ENCODE results near the gene PABPN1L. TPM values are rescaled to one million over a fixed set of nuclear protein-coding genes. Genes with fewer than 3 reads are reported as not detected.

Gene PABPN1L
- total RNA-seq, 4 donors from 2014 or later = not detected

GRCh38 chr16:88846088-88846487, 20.4 kb downstream of the PABPN1L start:
- Histone ChIP-seq H3K36me3 (peaks cover 7 to 54% (median 41%) of the 10 kb centered on the region in 4 donors), H3K27me3 (no peaks in the 10 kb centered on the region), H3K27ac (replicated peaks in 1 of 4) (no peak overlapping the region), H3K4me3 (no peak overlapping the region), H3K4me1 (no peaks in the 10 kb centered on the region), H3K9me3 (no peaks in the 10 kb centered on the region)
- intact Hi-C loops (cut with DNase I) = no loop called here
- TF ChIP-seq POLR2A (IDR thresholded peaks at IDR 0.05; ENCODE audit: low read depth) = no peak
- no peak for TF ChIP-seq CTCF (IDR thresholded peaks at IDR 0.05)
- no peak for TF ChIP-seq EP300 (IDR thresholded peaks at IDR 0.05)
- no peak for DNase-seq (ENCODE audit: extremely low spot score)
- 94% methylated on average over 9 of the region's 9 CpGs for WGBS

- no peaks in the 10 kb centered on the region for H3K9me3 ChIP-seq
- peaks cover 14 to 55% (median 43%) of the 10 kb centered on the region in 4 donors for H3K36me3 ChIP-seq
- intact Hi-C loops (cut with DNase I) = no loop called here
- H3K27ac ChIP-seq (replicated peaks in 1 of 4) = no peak overlapping the region
- no peak for DNase-seq (ENCODE audit: extremely low spot score)
- WGBS = 75% methylated on average over 11 of the region's 11 CpGs
- TF ChIP-seq POLR2A (IDR thresholded peaks at IDR 0.05; ENCODE audit: low read depth) = no peak
- TF ChIP-seq EP300 (IDR thresholded peaks at IDR 0.05) = no peak
- TF ChIP-seq POLR2AphosphoS5 (IDR thresholded peaks at IDR 0.05) = no peak
- no peak for TF ChIP-seq CTCF (IDR thresholded peaks at IDR 0.05)
- H3K27me3 ChIP-seq = no peaks in the 10 kb centered on the region
- H3K4me3 ChIP-seq = no peak overlapping the region
- no peaks in the 10 kb centered on the region for H3K4me1 ChIP-seq
Observed at GRCh38 chr16:88844419-88845036, 21.9 kb downstream of the PABPN1L start.

- Histone ChIP-seq H3K27ac (replicated peaks in 1 of 4) (no peak overlapping the region), H3K27me3 (no peaks in the 10 kb centered on the region), H3K36me3 (peaks cover 20 to 66% (median 50%) of the 10 kb centered on the region in 4 donors), H3K4me1 (no peaks in the 10 kb centered on the region), H3K4me3 (no peak overlapping the region), H3K9me3 (no peaks in the 10 kb centered on the region)
- TF ChIP-seq POLR2A (IDR thresholded peaks at IDR 0.05; ENCODE audit: low read depth) (no peak), CTCF (IDR thresholded peaks at IDR 0.05) (no peak), EP300 (IDR thresholded peaks at IDR 0.05) (no peak), POLR2AphosphoS5 (IDR thresholded peaks at IDR 0.05) (no peak)
- intact Hi-C loops (cut with DNase I) = no loop called here
- no peak for DNase-seq (ENCODE audit: extremely low spot score)
- 97% methylated on average over 16 of the region's 20 CpGs for WGBS
Observed at GRCh38 chr16:88843256-88843655, 23.2 kb downstream of the PABPN1L start.

- H3K27ac ChIP-seq (replicated peaks in 1 of 4) = no peak overlapping the region
- H3K36me3 ChIP-seq = peaks cover 21 to 68% (median 50%) of the 10 kb centered on the region in 4 donors
- no peak overlapping the region for H3K4me3 ChIP-seq
Observed at GRCh38 chr16:88842806-88843205, 23.7 kb downstream of the PABPN1L start.

More at GRCh38 chr16:88842806-88843205, 23.7 kb downstream of the PABPN1L start:
- TF ChIP-seq POLR2A (IDR thresholded peaks at IDR 0.05; ENCODE audit: low read depth) = no peak
- TF ChIP-seq EP300 (IDR thresholded peaks at IDR 0.05) = no peak
- no peak for TF ChIP-seq CTCF (IDR thresholded peaks at IDR 0.05)
- TF ChIP-seq POLR2AphosphoS5 (IDR thresholded peaks at IDR 0.05) = no peak
- Histone ChIP-seq H3K27me3 (no peaks in the 10 kb centered on the region), H3K4me1 (no peaks in the 10 kb centered on the region), H3K9me3 (no peaks in the 10 kb centered on the region)
- 96% methylated on average over 22 of the region's 25 CpGs for WGBS
- no peak for DNase-seq (ENCODE audit: extremely low spot score)
- intact Hi-C loops (cut with DNase I) = no loop called here

All from esophagus muscularis mucosa (tissue), 4 donors.